Measurements from ENCODE around the gene TMEM181. TPM values are rescaled to one million over a fixed set of nuclear protein-coding genes. Genes with fewer than 3 reads are reported as not detected.

TMEM181 gene
- polyA plus RNA-seq, 2 of the 4 experiments (the other 2 are of a cell fraction), result 11.6 to 21.1 TPM

DNA sequence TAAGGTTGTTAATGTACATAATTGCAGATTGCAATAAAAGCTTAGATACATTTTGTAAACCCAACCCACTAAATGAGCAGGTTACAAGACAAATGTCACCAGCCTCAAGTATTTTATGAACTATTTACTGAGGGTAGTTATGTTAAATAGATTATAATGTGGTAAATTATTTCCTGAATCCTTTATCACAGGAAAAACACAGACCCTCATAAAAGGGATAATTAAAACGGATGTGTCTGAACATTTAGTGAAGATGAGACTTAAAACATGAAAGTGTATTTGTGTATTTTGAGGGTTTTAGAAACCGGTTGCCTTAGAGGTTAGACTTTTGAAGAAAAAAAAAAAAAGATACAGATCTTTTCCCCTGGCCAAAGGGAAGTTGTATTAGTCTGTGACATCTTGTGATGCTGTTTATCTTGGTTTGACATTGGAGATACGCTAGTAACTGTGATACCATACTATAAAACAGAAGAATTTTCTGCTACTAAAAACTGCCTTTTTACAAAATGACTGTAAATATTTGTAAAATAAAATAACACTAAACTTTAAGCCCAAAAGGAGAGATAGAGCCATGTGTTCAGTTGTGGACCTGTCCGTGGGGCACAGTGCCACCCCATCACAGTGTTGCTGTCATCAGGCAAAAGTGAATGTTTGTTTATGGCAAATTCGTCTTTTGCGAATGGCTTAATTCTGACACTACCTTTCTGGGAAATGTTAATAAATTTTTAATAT, 75.0 kb downstream of the TMEM181 start:
- TF ChIP-seq CBX2 (IDR thresholded peaks at IDR 0.05; ENCODE audit: borderline replicate concordance, low read depth) (no peak), HOXB13 (CRISPR knock-in tag; IDR thresholded peaks at IDR 0.05; ENCODE audit: low read depth) (no peak)

DNA sequence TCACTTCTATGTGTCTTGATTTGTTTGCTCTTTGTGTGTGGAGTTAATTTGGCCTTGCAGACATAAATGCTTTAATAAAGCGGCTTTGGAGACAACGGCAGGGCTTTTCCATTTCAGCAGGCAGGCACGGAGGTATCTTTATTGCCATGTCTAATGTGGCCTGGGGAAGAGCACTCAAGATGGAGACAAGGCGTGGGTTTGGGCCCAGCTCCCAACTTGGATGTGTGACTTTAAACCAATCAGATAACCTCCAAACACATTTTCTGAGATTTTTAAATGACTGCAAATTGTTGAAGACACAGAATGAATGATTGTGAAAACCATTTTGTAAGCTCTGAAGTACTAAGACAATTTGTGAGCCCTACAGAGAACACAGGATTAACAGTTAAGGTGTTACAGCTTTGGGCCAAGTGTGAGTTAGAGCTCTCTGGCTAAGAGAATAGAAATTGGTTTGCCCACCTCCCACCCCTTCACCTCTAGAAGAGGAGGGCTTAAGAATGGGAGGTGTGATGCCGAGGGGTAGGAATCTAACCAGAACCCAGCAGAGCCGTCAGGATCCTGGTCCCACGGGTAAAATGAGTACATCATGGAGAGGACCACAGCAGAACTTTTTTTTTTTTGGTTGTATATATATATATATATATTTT, 75.7 kb downstream of the TMEM181 start:
- Histone ChIP-seq H3K27ac (no peak overlapping the region), H3K9me3 (no peaks in the 10 kb centered on the region), H3K4me2 (no peak overlapping the region), H3K4me3 (no peak overlapping the region), H3K4me1 (peaks cover 22% of the 10 kb centered on the region)
- ChIA-PET POLR2A (no interaction called here), CTCF (no interaction called here)
- FAIRE-seq (no peak), ATAC-seq (no peak), DNase-seq (ENCODE audit: low read depth in 1 of 2, low spot score in 1 of 2) (no peak)
- TF ChIP-seq, protein P1, sequence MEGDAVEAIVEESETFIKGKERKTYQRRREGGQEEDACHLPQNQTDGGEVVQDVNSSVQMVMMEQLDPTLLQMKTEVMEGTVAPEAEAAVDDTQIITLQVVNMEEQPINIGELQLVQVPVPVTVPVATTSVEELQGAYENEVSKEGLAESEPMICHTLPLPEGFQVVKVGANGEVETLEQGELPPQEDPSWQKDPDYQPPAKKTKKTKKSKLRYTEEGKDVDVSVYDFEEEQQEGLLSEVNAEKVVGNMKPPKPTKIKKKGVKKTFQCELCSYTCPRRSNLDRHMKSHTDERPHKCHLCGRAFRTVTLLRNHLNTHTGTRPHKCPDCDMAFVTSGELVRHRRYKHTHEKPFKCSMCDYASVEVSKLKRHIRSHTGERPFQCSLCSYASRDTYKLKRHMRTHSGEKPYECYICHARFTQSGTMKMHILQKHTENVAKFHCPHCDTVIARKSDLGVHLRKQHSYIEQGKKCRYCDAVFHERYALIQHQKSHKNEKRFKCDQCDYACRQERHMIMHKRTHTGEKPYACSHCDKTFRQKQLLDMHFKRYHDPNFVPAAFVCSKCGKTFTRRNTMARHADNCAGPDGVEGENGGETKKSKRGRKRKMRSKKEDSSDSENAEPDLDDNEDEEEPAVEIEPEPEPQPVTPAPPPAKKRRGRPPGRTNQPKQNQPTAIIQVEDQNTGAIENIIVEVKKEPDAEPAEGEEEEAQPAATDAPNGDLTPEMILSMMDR (IDR thresholded peaks at IDR 0.05), result no peak
- TF ChIP-seq GATA3 (IDR thresholded peaks at IDR 0.05; ENCODE audit: borderline replicate concordance) (no peak), HOXB13 (CRISPR knock-in tag; IDR thresholded peaks at IDR 0.05; ENCODE audit: low read depth) (no peak), CBX8 (IDR thresholded peaks at IDR 0.05) (no peak), SMC3 (IDR thresholded peaks at IDR 0.05) (no peak), RAD21 (conservative IDR thresholded peaks at IDR 0.05 in 1 of 2, IDR thresholded peaks at IDR 0.05 in 1 of 2) (no peak)
- WGBS (ENCODE audit: missing lambda C conversion rate), result 91% methylated on average over 7 of the region's 7 CpGs

More for the DNA sequence above, 75.0 kb downstream of the TMEM181 start:
- no peak overlapping the region for H3K4me3 ChIP-seq
- FAIRE-seq, result no peak
- WGBS (ENCODE audit: missing lambda C conversion rate), result 86% methylated on average over 6 of the region's 6 CpGs
- H3K4me1 ChIP-seq, result peaks cover 22% of the 10 kb centered on the region
- ChIA-PET POLR2A (no interaction called here), CTCF (no interaction called here)
- H3K9me3 ChIP-seq, result no peaks in the 10 kb centered on the region
- ATAC-seq, result no peak
- H3K4me2 ChIP-seq, result no peak overlapping the region
- no peak overlapping the region for H3K27ac ChIP-seq
- no peak for DNase-seq (ENCODE audit: low read depth in 1 of 2, low spot score in 1 of 2)

DNA sequence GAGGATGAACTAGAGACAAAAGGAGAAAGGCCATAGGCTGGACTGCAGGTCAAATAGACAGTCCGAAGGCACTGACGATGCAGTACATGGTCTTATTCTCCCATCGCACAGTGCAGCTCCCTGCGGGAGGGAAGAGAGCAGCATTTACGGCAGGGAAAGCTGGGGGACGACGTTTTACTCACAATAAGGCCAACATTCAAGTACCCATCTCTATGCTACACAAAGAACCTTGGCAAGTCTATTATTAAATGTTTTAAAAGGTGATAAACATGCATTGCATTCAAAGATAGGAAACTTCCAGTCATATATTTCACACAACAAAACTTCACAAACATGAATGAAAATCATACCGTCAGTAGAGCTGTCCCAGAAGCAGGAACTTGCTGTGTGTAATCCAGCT, 76.9 kb downstream of the TMEM181 start:
- Histone ChIP-seq H3K4me1 (peaks cover 11% of the 10 kb centered on the region), H3K4me2 (no peak overlapping the region), H3K27ac (no peak overlapping the region), H3K9me3 (no peaks in the 10 kb centered on the region), H3K4me3 (no peak overlapping the region)
- CTCF ChIA-PET, result no interaction called here
- POLR2A ChIA-PET, result interaction anchor here (0.6 kb wide), 1 partner anchor 36 kb away, joined by 3 read pairs; no protein-coding TSS in a partner anchor
- WGBS (ENCODE audit: missing lambda C conversion rate), result 93% methylated on average over 8 of the region's 8 CpGs
- TF ChIP-seq, protein P2, sequence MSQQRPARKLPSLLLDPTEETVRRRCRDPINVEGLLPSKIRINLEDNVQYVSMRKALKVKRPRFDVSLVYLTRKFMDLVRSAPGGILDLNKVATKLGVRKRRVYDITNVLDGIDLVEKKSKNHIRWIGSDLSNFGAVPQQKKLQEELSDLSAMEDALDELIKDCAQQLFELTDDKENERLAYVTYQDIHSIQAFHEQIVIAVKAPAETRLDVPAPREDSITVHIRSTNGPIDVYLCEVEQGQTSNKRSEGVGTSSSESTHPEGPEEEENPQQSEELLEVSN (IDR thresholded peaks at IDR 0.05; ENCODE audit: borderline replicate concordance, low read depth), result no peak
- TF ChIP-seq ESRRA (IDR thresholded peaks at IDR 0.05; ENCODE audit: borderline replicate concordance, low read length) (no peak), CHD4 (IDR thresholded peaks at IDR 0.05; ENCODE audit: borderline replicate concordance) (no peak), NFE2L2 (conservative IDR thresholded peaks at IDR 0.05; ENCODE audit: low read length) (no peak), ZNF302 (CRISPR knock-in tag; IDR thresholded peaks at IDR 0.05) (no peak), RFX5 (IDR thresholded peaks at IDR 0.05) (no peak), CHD2 (IDR thresholded peaks at IDR 0.05; ENCODE audit: low read length, partially characterized antibody) (no peak), CBX2 (IDR thresholded peaks at IDR 0.05; ENCODE audit: borderline replicate concordance, low read depth) (no peak), EHF (CRISPR knock-in tag; IDR thresholded peaks at IDR 0.05) (no peak), RARB (CRISPR knock-in tag; IDR thresholded peaks at IDR 0.05) (no peak), HEYL (CRISPR knock-in tag; IDR thresholded peaks at IDR 0.05) (no peak)
- TF ChIP-seq, protein P3, sequence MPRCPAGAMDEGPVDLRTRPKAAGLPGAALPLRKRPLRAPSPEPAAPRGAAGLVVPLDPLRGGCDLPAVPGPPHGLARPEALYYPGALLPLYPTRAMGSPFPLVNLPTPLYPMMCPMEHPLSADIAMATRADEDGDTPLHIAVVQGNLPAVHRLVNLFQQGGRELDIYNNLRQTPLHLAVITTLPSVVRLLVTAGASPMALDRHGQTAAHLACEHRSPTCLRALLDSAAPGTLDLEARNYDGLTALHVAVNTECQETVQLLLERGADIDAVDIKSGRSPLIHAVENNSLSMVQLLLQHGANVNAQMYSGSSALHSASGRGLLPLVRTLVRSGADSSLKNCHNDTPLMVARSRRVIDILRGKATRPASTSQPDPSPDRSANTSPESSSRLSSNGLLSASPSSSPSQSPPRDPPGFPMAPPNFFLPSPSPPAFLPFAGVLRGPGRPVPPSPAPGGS (IDR thresholded peaks at IDR 0.05), result no peak
- TF ChIP-seq, protein P4, sequence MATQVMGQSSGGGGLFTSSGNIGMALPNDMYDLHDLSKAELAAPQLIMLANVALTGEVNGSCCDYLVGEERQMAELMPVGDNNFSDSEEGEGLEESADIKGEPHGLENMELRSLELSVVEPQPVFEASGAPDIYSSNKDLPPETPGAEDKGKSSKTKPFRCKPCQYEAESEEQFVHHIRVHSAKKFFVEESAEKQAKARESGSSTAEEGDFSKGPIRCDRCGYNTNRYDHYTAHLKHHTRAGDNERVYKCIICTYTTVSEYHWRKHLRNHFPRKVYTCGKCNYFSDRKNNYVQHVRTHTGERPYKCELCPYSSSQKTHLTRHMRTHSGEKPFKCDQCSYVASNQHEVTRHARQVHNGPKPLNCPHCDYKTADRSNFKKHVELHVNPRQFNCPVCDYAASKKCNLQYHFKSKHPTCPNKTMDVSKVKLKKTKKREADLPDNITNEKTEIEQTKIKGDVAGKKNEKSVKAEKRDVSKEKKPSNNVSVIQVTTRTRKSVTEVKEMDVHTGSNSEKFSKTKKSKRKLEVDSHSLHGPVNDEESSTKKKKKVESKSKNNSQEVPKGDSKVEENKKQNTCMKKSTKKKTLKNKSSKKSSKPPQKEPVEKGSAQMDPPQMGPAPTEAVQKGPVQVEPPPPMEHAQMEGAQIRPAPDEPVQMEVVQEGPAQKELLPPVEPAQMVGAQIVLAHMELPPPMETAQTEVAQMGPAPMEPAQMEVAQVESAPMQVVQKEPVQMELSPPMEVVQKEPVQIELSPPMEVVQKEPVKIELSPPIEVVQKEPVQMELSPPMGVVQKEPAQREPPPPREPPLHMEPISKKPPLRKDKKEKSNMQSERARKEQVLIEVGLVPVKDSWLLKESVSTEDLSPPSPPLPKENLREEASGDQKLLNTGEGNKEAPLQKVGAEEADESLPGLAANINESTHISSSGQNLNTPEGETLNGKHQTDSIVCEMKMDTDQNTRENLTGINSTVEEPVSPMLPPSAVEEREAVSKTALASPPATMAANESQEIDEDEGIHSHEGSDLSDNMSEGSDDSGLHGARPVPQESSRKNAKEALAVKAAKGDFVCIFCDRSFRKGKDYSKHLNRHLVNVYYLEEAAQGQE (IDR thresholded peaks at IDR 0.05), result no peak
- TF ChIP-seq, protein P5, sequence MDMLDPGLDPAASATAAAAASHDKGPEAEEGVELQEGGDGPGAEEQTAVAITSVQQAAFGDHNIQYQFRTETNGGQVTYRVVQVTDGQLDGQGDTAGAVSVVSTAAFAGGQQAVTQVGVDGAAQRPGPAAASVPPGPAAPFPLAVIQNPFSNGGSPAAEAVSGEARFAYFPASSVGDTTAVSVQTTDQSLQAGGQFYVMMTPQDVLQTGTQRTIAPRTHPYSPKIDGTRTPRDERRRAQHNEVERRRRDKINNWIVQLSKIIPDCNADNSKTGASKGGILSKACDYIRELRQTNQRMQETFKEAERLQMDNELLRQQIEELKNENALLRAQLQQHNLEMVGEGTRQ (IDR thresholded peaks at IDR 0.05), result no peak
- no peak for DNase-seq (ENCODE audit: low read depth in 1 of 2, low spot score in 1 of 2)
- ATAC-seq, result no peak
- no peak for FAIRE-seq
